ENCODE measurements around the gene SEMA6B.

SEMA6B gene

GRCh38 chr19:4594201-4594600, 34.7 kb upstream of the SEMA6B start:
- Mint-ChIP-seq H3K9me3 (no peaks in the 10 kb centered on the region), H3K27ac (no peak overlapping the region), H3K36me3 (no peaks in the 10 kb centered on the region), H3K27me3 (peaks cover 30% of the 10 kb centered on the region), H3K4me3 (no peak overlapping the region), H3K4me1 (peaks cover 3% of the 10 kb centered on the region)

- Mint-ChIP-seq H3K4me3 (no peak overlapping the region), H3K9me3 (no peaks in the 10 kb centered on the region), H3K27me3 (peaks cover 28% of the 10 kb centered on the region), H3K36me3 (no peaks in the 10 kb centered on the region), H3K4me1 (no peaks in the 10 kb centered on the region), H3K27ac (no peak overlapping the region)
Measured at GRCh38 chr19:4593409-4593851, 33.9 kb upstream of the SEMA6B start.

- no peaks in the 10 kb centered on the region for H3K36me3 Mint-ChIP-seq
- H3K4me1 Mint-ChIP-seq: no peaks in the 10 kb centered on the region
- H3K4me3 Mint-ChIP-seq: no peak overlapping the region
- peaks cover 27% of the 10 kb centered on the region for H3K27me3 Mint-ChIP-seq
- no peaks in the 10 kb centered on the region for H3K9me3 Mint-ChIP-seq
- H3K27ac Mint-ChIP-seq: no peak overlapping the region
Measured at GRCh38 chr19:4592445-4592844, 33.0 kb upstream of the SEMA6B start.

GRCh38 chr19:4591320-4591719, 31.8 kb upstream of the SEMA6B start:
- H3K27ac Mint-ChIP-seq: no peak overlapping the region
- peaks cover 24% of the 10 kb centered on the region for H3K27me3 Mint-ChIP-seq
- H3K9me3 Mint-ChIP-seq: no peaks in the 10 kb centered on the region
- H3K36me3 Mint-ChIP-seq: no peaks in the 10 kb centered on the region
- no peak overlapping the region for H3K4me3 Mint-ChIP-seq
- no peaks in the 10 kb centered on the region for H3K4me1 Mint-ChIP-seq

- H3K4me1 Mint-ChIP-seq: no peaks in the 10 kb centered on the region
- no peaks in the 10 kb centered on the region for H3K36me3 Mint-ChIP-seq
- H3K9me3 Mint-ChIP-seq: no peaks in the 10 kb centered on the region
- peaks cover 27% of the 10 kb centered on the region for H3K27me3 Mint-ChIP-seq
- H3K4me3 Mint-ChIP-seq: no peak overlapping the region
- H3K27ac Mint-ChIP-seq: no peak overlapping the region
Measured at GRCh38 chr19:4590559-4590958, 31.1 kb upstream of the SEMA6B start.

- peaks cover 25% of the 10 kb centered on the region for H3K27me3 Mint-ChIP-seq
- H3K9me3 Mint-ChIP-seq: no peaks in the 10 kb centered on the region
- H3K4me1 Mint-ChIP-seq: no peaks in the 10 kb centered on the region
- H3K36me3 Mint-ChIP-seq: no peaks in the 10 kb centered on the region
- H3K4me3 Mint-ChIP-seq: no peak overlapping the region
- no peak overlapping the region for H3K27ac Mint-ChIP-seq
Measured at GRCh38 chr19:4589579-4590410, 30.3 kb upstream of the SEMA6B start.

- no peaks in the 10 kb centered on the region for H3K4me1 Mint-ChIP-seq
- peaks cover 23% of the 10 kb centered on the region for H3K27me3 Mint-ChIP-seq
- no peak overlapping the region for H3K27ac Mint-ChIP-seq
- H3K4me3 Mint-ChIP-seq: no peak overlapping the region
- H3K36me3 Mint-ChIP-seq: no peaks in the 10 kb centered on the region
- no peaks in the 10 kb centered on the region for H3K9me3 Mint-ChIP-seq
Measured at GRCh38 chr19:4588291-4588761, 28.8 kb upstream of the SEMA6B start.

GRCh38 chr19:4587527-4587926, 28.0 kb upstream of the SEMA6B start:
- Mint-ChIP-seq H3K27me3 (peaks cover 25% of the 10 kb centered on the region), H3K36me3 (no peaks in the 10 kb centered on the region), H3K4me1 (peaks cover under 1% of the 10 kb centered on the region), H3K27ac (no peak overlapping the region), H3K9me3 (no peaks in the 10 kb centered on the region), H3K4me3 (no peak overlapping the region)

- no peaks in the 10 kb centered on the region for H3K36me3 Mint-ChIP-seq
- H3K9me3 Mint-ChIP-seq: no peaks in the 10 kb centered on the region
- H3K27ac Mint-ChIP-seq: no peak overlapping the region
- peaks cover 29% of the 10 kb centered on the region for H3K27me3 Mint-ChIP-seq
- peaks cover 9% of the 10 kb centered on the region for H3K4me1 Mint-ChIP-seq
- no peak overlapping the region for H3K4me3 Mint-ChIP-seq
Measured at GRCh38 chr19:4586691-4587090, 27.2 kb upstream of the SEMA6B start.

GRCh38 chr19:4586245-4586644, 26.8 kb upstream of the SEMA6B start:
- Mint-ChIP-seq H3K27me3 (peaks cover 25% of the 10 kb centered on the region), H3K36me3 (no peaks in the 10 kb centered on the region), H3K4me3 (no peak overlapping the region), H3K4me1 (peaks cover 9% of the 10 kb centered on the region), H3K9me3 (no peaks in the 10 kb centered on the region), H3K27ac (peak overlapping the region; percentile 3)

GRCh38 chr19:4585556-4585955, 26.1 kb upstream of the SEMA6B start:
- Mint-ChIP-seq H3K4me3 (no peak overlapping the region), H3K27me3 (peaks cover 20% of the 10 kb centered on the region), H3K4me1 (peaks cover 9% of the 10 kb centered on the region), H3K9me3 (no peaks in the 10 kb centered on the region), H3K36me3 (no peaks in the 10 kb centered on the region), H3K27ac (no peak overlapping the region)

GRCh38 chr19:4584670-4585460, 25.4 kb upstream of the SEMA6B start:
- H3K36me3 Mint-ChIP-seq: no peaks in the 10 kb centered on the region
- no peaks in the 10 kb centered on the region for H3K9me3 Mint-ChIP-seq
- H3K4me3 Mint-ChIP-seq: no peak overlapping the region
- peaks cover 9% of the 10 kb centered on the region for H3K4me1 Mint-ChIP-seq
- no peak overlapping the region for H3K27ac Mint-ChIP-seq
- H3K27me3 Mint-ChIP-seq: peaks cover 22% of the 10 kb centered on the region

GRCh38 chr19:4583961-4584669, 24.6 kb upstream of the SEMA6B start:
- no peak overlapping the region for H3K4me3 Mint-ChIP-seq
- H3K36me3 Mint-ChIP-seq: no peaks in the 10 kb centered on the region
- H3K27ac Mint-ChIP-seq: no peak overlapping the region
- no peaks in the 10 kb centered on the region for H3K9me3 Mint-ChIP-seq
- H3K27me3 Mint-ChIP-seq: peaks cover 24% of the 10 kb centered on the region
- H3K4me1 Mint-ChIP-seq: peaks cover 9% of the 10 kb centered on the region

GRCh38 chr19:4582980-4583842, 23.7 kb upstream of the SEMA6B start:
- peak overlapping the region; percentile 30 for H3K27ac Mint-ChIP-seq
- peaks cover 9% of the 10 kb centered on the region for H3K4me1 Mint-ChIP-seq
- H3K4me3 Mint-ChIP-seq: no peak overlapping the region
- H3K36me3 Mint-ChIP-seq: no peaks in the 10 kb centered on the region
- peaks cover 32% of the 10 kb centered on the region for H3K27me3 Mint-ChIP-seq
- no peaks in the 10 kb centered on the region for H3K9me3 Mint-ChIP-seq

Measured in activated naive CD4-positive, alpha-beta T cell treated with anti-CD3 and anti-CD28 coated beads, Interleukin-2, amount 50 U/mL, for 24 hours (primary cell).